SJSA1 (cell line): ENCODE results near the gene UGT1A4. TPM values are rescaled to one million over a fixed set of nuclear protein-coding genes. Genes with fewer than 3 reads are reported as not detected.

Source experiments
- DNase-seq, 2 experiments: peaks; one replicate each; pipeline ENCODE4 v3.0.0-alpha.2; 2015 to 2020; ENCODE audit warnings: low spot score in 2 of 2, low read depth in 1 of 2
- H3K27ac ChIP-seq: fragments of 250-450 bp; sonication (Bioruptor Pico); 2 replicates; pipeline ENCODE4 v1.5.1; 2020; ENCODE audit warnings: mild to moderate bottlenecking, moderate library complexity
- H3K27me3 ChIP-seq: fragments of 250-450 bp; sonication (Bioruptor Pico); replicated peaks from 2 replicates; pipeline ENCODE4 v1.5.1; 2020; ENCODE audit warnings: mild to moderate bottlenecking, moderate library complexity
- H3K36me3 ChIP-seq: fragments of 250-450 bp; sonication (Bioruptor Pico); 2 replicates; pipeline ENCODE4 v1.5.1; 2020; ENCODE audit warnings: mild to moderate bottlenecking
- H3K4me1 ChIP-seq: fragments of 250-450 bp; sonication (Bioruptor Pico); replicated peaks from 2 replicates; pipeline ENCODE4 v1.6.1; 2021; ENCODE audit warnings: mild to moderate bottlenecking
- H3K4me3 ChIP-seq: fragments of 250-450 bp; sonication (Bioruptor Pico); 2 replicates; pipeline ENCODE4 v1.5.1; 2020; ENCODE audit warnings: mild to moderate bottlenecking
- H3K9me3 ChIP-seq: fragments of 250-450 bp; sonication (Bioruptor Pico); replicated peaks from 2 replicates; pipeline ENCODE4 v1.5.1; 2020; ENCODE audit warnings: mild to moderate bottlenecking
- total RNA-seq: library from RNA; depleted of rRNA; stranded (reverse); fragments of >200 nt; shearing (Covaris generic); gene quantifications from 2 replicates; pipeline ENCODE4 v1.2.3, GENCODE V29; 2014

UGT1A4 gene
- total RNA-seq, 1 experiment from 2014 or later, result not detected

GRCh38 chr2:233810385-233810784 lies 91.8 kb downstream of the UGT1A4 start:
- no peak for DNase-seq
- Histone ChIP-seq H3K4me3 (no peak overlapping the region), H3K27ac (no peak overlapping the region), H3K36me3 (no peaks in the 10 kb centered on the region), H3K27me3 (peaks cover 3% of the 10 kb centered on the region; the same call in 1 of the 2 replicates), H3K4me1 (no peaks in the 10 kb centered on the region), H3K9me3 (no peaks in the 10 kb centered on the region)

GRCh38 chr2:233811087-233811486 lies 92.6 kb downstream of the UGT1A4 start:
- no peak overlapping the region for H3K27ac ChIP-seq

GRCh38 chr2:233811732-233812131 lies 93.2 kb downstream of the UGT1A4 start:
- H3K9me3 ChIP-seq, result no peaks in the 10 kb centered on the region
- 0 out of 2 replicates have a peak, but pooled peaks cover 3% of the 10 kb centered on the region for H3K27me3 ChIP-seq
- H3K27ac ChIP-seq, result no peak overlapping the region
- peak in 1 of 2 experiments; percentile 31 for DNase-seq
- H3K4me1 ChIP-seq, result peaks cover 7% of the 10 kb centered on the region
- no peaks in the 10 kb centered on the region for H3K36me3 ChIP-seq
- H3K4me3 ChIP-seq, result no peak overlapping the region

More at GRCh38 chr2:233811087-233811486, 92.6 kb downstream of the UGT1A4 start:
- 0 out of 2 replicates have a peak, but pooled peaks cover 3% of the 10 kb centered on the region for H3K27me3 ChIP-seq
- no peaks in the 10 kb centered on the region for H3K9me3 ChIP-seq
- no peaks in the 10 kb centered on the region for H3K36me3 ChIP-seq
- peak in 1 of 2 experiments; percentile 31 for DNase-seq
- peaks cover under 1% of the 10 kb centered on the region for H3K4me1 ChIP-seq
- no peak overlapping the region for H3K4me3 ChIP-seq

- no peak overlapping the region for H3K4me3 ChIP-seq
- 0 out of 2 replicates have a peak, but pooled peaks cover 3% of the 10 kb centered on the region for H3K27me3 ChIP-seq
- peaks cover 10% of the 10 kb centered on the region for H3K4me1 ChIP-seq
- no peaks in the 10 kb centered on the region for H3K36me3 ChIP-seq
- no peak for DNase-seq
- H3K27ac ChIP-seq, result no peak overlapping the region
- no peaks in the 10 kb centered on the region; the same call in 1 of the 2 replicates for H3K9me3 ChIP-seq
Measured at GRCh38 chr2:233813236-233814055, 94.9 kb downstream of the UGT1A4 start.

GRCh38 chr2:233814056-233814835 lies 95.7 kb downstream of the UGT1A4 start:
- 0 out of 2 replicates have a peak, but pooled peaks cover 3% of the 10 kb centered on the region for H3K27me3 ChIP-seq
- DNase-seq, result no peak
- H3K4me1 ChIP-seq, result peaks cover 10% of the 10 kb centered on the region
- H3K27ac ChIP-seq, result no peak overlapping the region
- no peak overlapping the region for H3K4me3 ChIP-seq
- H3K9me3 ChIP-seq, result no peaks in the 10 kb centered on the region; the same call in 1 of the 2 replicates
- H3K36me3 ChIP-seq, result no peaks in the 10 kb centered on the region

- Histone ChIP-seq H3K27me3 (no peaks in the 10 kb centered on the region), H3K4me3 (no peak overlapping the region), H3K27ac (peak overlapping the region; percentile 11; the same call in 1 of the 2 replicates), H3K36me3 (no peaks in the 10 kb centered on the region), H3K9me3 (no peaks in the 10 kb centered on the region; the same call in 1 of the 2 replicates), H3K4me1 (peaks cover 10% of the 10 kb centered on the region)
- no peak for DNase-seq
Measured at GRCh38 chr2:233815861-233816260, 97.3 kb downstream of the UGT1A4 start.

- DNase-seq, result no peak
- no peaks in the 10 kb centered on the region for H3K36me3 ChIP-seq
- H3K4me3 ChIP-seq, result no peak overlapping the region
- no peaks in the 10 kb centered on the region for H3K27me3 ChIP-seq
- peaks cover 10% of the 10 kb centered on the region for H3K4me1 ChIP-seq
- no peaks in the 10 kb centered on the region; the same call in 1 of the 2 replicates for H3K9me3 ChIP-seq
- peak overlapping the region; percentile 11; the same call in 1 of the 2 replicates for H3K27ac ChIP-seq
Measured at GRCh38 chr2:233816334-233816733, 97.8 kb downstream of the UGT1A4 start.

GRCh38 chr2:233816771-233817170 lies 98.2 kb downstream of the UGT1A4 start:
- Histone ChIP-seq H3K36me3 (no peaks in the 10 kb centered on the region), H3K4me1 (peaks cover 10% of the 10 kb centered on the region), H3K27me3 (no peaks in the 10 kb centered on the region), H3K4me3 (no peak overlapping the region), H3K9me3 (no peaks in the 10 kb centered on the region; the same call in 1 of the 2 replicates), H3K27ac (no peak overlapping the region)
- DNase-seq, result no peak

- H3K36me3 ChIP-seq, result no peaks in the 10 kb centered on the region
- H3K9me3 ChIP-seq, result no peaks in the 10 kb centered on the region; the same call in 1 of the 2 replicates
- no peaks in the 10 kb centered on the region for H3K27me3 ChIP-seq
- peaks cover 10% of the 10 kb centered on the region for H3K4me1 ChIP-seq
- H3K27ac ChIP-seq, result no peak overlapping the region
- DNase-seq, result peak in 1 of 2 experiments; percentile 22
- no peak overlapping the region for H3K4me3 ChIP-seq
Measured at GRCh38 chr2:233817361-233817911, 98.9 kb downstream of the UGT1A4 start.

GRCh38 chr2:233817995-233818638 lies 99.6 kb downstream of the UGT1A4 start:
- peak in 1 of 2 experiments; percentile 31 for DNase-seq
- Histone ChIP-seq H3K27ac (no peak overlapping the region), H3K36me3 (no peaks in the 10 kb centered on the region), H3K27me3 (no peaks in the 10 kb centered on the region), H3K9me3 (no peaks in the 10 kb centered on the region; the same call in 1 of the 2 replicates), H3K4me3 (no peak overlapping the region), H3K4me1 (peaks cover 10% of the 10 kb centered on the region)

GRCh38 chr2:233818639-233819621 lies 100.4 kb downstream of the UGT1A4 start:
- Histone ChIP-seq H3K27me3 (no peaks in the 10 kb centered on the region), H3K4me3 (no peak overlapping the region)
- peak in 1 of 2 experiments; percentile 35 for DNase-seq

More at GRCh38 chr2:233818639-233819621, 100.4 kb downstream of the UGT1A4 start:
- no peaks in the 10 kb centered on the region; the same call in 1 of the 2 replicates for H3K9me3 ChIP-seq
- no peak overlapping the region for H3K27ac ChIP-seq
- H3K4me1 ChIP-seq, result peaks cover 10% of the 10 kb centered on the region
- no peaks in the 10 kb centered on the region for H3K36me3 ChIP-seq
